A673 (cell line): ENCODE results near the gene TRERF1. TPM values are rescaled to one million over a fixed set of nuclear protein-coding genes. Genes with fewer than 3 reads are reported as not detected.

Experiments
- BruUV-seq: library from RNA; stranded (reverse); fragments of 400-500 nt; replicated peaks from 2 replicates; lab custom pipeline; 2021; lab: Mats Ljungman, UMichigan
- CTCF ChIA-PET: fragments of 300-600 bp; sonication (Branson Sonifier 250); formaldehyde crosslinking; loops from one replicate; lab custom pipeline; 2022; ENCODE audit warnings: antibody characterized with exemption; lab: Charles Lee
- POLR2A ChIA-PET: fragments of 300-600 bp; sonication (Branson Sonifier 250); formaldehyde crosslinking; loops from one replicate; lab custom pipeline; 2022; ENCODE audit warnings: antibody characterized with exemption; ENCODE audit not compliant: low non-redundant PET; lab: Charles Lee
- DNase-seq: peaks from one replicate; pipeline ENCODE4 v3.0.0-alpha.2; 2015; ENCODE audit warnings: low spot score
- H3K27ac ChIP-seq: fragments of 200-600 bp; sonication (generic); 2 replicates; pipeline ENCODE4 v1.5.1; 2016; ENCODE audit warnings: mixed run types, low read depth, mild to moderate bottlenecking, mixed read lengths, antibody characterized with exemption, low read length; ENCODE audit not compliant: poor library complexity, severe bottlenecking
- H3K27me3 ChIP-seq: fragments of 200-600 bp; sonication (generic); replicated peaks from 2 replicates; pipeline ENCODE4 v1.6.1; 2017; ENCODE audit warnings: mixed run types, low read depth, mild to moderate bottlenecking, mixed read lengths, antibody characterized with exemption, low read length; ENCODE audit not compliant: insufficient read depth, poor library complexity
- H3K36me3 ChIP-seq: fragments of 200-600 bp; sonication (generic); 2 replicates; pipeline ENCODE4 v1.6.1; 2016; ENCODE audit warnings: mixed run types, mild to moderate bottlenecking, mixed read lengths, antibody characterized with exemption, low read length; ENCODE audit not compliant: insufficient read depth, poor library complexity, severe bottlenecking
- H3K4me1 ChIP-seq: fragments of 200-600 bp; sonication (generic); 2 replicates; pipeline ENCODE4 v1.6.1; 2017; ENCODE audit warnings: mixed run types, mild to moderate bottlenecking, mixed read lengths, antibody characterized with exemption, low read length; ENCODE audit not compliant: insufficient read depth, poor library complexity, severe bottlenecking
- H3K4me3 ChIP-seq: fragments of 200-600 bp; sonication (generic); 2 replicates; pipeline ENCODE4 v1.5.1; 2016; ENCODE audit warnings: low read depth, mixed run types, mild to moderate bottlenecking, mixed read lengths, low read length; ENCODE audit not compliant: poor library complexity, severe bottlenecking
- H3K9me3 ChIP-seq: fragments of 200-600 bp; sonication (generic); 2 replicates; pipeline ENCODE4 v1.6.1; 2016; ENCODE audit warnings: mixed run types, low read depth, mild to moderate bottlenecking, mixed read lengths, antibody characterized with exemption, low read length; ENCODE audit not compliant: poor library complexity, severe bottlenecking
- EZH2 ChIP-seq: fragments of 200-600 bp; sonication (generic); IDR thresholded peaks from 2 replicates; pipeline ENCODE4 v1.6.1; 2017; ENCODE audit warnings: borderline replicate concordance, low read depth, mild to moderate bottlenecking, mixed read lengths, antibody characterized with exemption, low read length; ENCODE audit not compliant: poor library complexity, severe bottlenecking
- intact Hi-C: fragments of 100-400 bp; cut with micrococcal nuclease; formaldehyde crosslinking; loops from one replicate; pipeline ENCODE4 v1.10.0; 2022; ENCODE audit not compliant: unreplicated experiment
- total RNA-seq: library from RNA; stranded (reverse); gene quantifications from 2 replicates; pipeline ENCODE4 v1.2.3, GENCODE V29; 2021
- TF ChIP-seq, protein P1 (sequence below): fragments of 300-800, 200-600 bp; sonication (generic); conservative IDR thresholded peaks from 2 replicates; pipeline ENCODE4 v1.5.1; 2017; ENCODE audit warnings: low read depth, mild to moderate bottlenecking, antibody characterized with exemption, low read length, moderate library complexity, mixed read lengths

Gene TRERF1
- total RNA-seq, 1 experiment from 2014 or later: 9.5 TPM

DNA sequence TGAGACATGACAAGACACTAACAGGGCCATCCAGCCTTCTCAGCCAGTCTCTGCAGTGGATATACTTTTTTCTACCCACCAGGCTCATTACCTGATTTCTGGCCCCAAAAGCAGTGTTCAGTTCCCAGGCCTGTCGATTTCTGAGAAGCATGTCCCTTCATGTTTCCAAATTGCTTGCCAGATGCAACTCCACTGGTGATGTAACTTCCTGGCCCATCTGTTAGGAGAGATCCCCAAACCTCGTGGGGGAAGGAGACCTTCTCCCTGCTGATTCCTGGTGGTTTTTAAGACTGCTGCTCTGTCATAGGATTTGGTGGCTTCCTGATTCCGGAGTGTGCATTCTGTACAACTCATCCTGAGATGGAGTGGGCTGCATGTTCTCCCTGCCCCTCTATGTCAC, 202.4 kb downstream of the TRERF1 start:
- Histone ChIP-seq H3K27me3 (no peaks in the 10 kb centered on the region), H3K4me3 (no peak overlapping the region), H3K36me3 (peaks cover 3% of the 10 kb centered on the region), H3K9me3 (no peaks in the 10 kb centered on the region), H3K27ac (no peak overlapping the region), H3K4me1 (no peaks in the 10 kb centered on the region)
- intact Hi-C loops: no loop called here
- no peak for DNase-seq
- TF ChIP-seq, protein P1, sequence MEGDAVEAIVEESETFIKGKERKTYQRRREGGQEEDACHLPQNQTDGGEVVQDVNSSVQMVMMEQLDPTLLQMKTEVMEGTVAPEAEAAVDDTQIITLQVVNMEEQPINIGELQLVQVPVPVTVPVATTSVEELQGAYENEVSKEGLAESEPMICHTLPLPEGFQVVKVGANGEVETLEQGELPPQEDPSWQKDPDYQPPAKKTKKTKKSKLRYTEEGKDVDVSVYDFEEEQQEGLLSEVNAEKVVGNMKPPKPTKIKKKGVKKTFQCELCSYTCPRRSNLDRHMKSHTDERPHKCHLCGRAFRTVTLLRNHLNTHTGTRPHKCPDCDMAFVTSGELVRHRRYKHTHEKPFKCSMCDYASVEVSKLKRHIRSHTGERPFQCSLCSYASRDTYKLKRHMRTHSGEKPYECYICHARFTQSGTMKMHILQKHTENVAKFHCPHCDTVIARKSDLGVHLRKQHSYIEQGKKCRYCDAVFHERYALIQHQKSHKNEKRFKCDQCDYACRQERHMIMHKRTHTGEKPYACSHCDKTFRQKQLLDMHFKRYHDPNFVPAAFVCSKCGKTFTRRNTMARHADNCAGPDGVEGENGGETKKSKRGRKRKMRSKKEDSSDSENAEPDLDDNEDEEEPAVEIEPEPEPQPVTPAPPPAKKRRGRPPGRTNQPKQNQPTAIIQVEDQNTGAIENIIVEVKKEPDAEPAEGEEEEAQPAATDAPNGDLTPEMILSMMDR: no peak
- TF ChIP-seq EZH2: no peak
- ChIA-PET POLR2A (no interaction called here), CTCF (no interaction called here)
- BruUV-seq: no TSS peak

DNA sequence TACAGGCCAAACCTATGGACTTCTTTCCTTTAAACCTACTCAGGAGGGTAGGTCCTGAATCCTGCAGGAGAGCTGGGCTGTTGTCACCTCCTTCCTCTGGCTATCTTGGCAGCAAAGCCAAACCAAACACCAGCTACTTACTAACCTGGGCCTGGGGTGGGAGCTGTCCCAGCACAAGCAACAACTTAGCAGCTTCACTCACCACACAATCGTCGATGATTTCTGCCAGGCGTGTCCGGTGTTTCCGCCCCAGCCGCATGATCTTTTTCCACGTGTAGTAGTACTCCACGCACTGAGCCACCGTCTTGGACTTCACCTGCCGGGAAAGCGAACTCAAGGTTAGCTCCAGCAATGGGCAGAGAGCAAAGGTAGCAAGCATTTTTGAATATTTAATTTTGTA, 208.7 kb downstream of the TRERF1 start:
- CTCF ChIA-PET: no interaction called here
- H3K4me1 ChIP-seq: no peaks in the 10 kb centered on the region
- no TSS peak for BruUV-seq
- no peaks in the 10 kb centered on the region for H3K36me3 ChIP-seq
- no peaks in the 10 kb centered on the region for H3K27me3 ChIP-seq
- intact Hi-C loops: no loop called here
- TF ChIP-seq, protein P1: no peak
- TF ChIP-seq EZH2: no peak
- DNase-seq: no peak
- no peak overlapping the region for H3K4me3 ChIP-seq
- H3K27ac ChIP-seq: no peak overlapping the region
- no peaks in the 10 kb centered on the region for H3K9me3 ChIP-seq
- POLR2A ChIA-PET: no interaction called here

DNA sequence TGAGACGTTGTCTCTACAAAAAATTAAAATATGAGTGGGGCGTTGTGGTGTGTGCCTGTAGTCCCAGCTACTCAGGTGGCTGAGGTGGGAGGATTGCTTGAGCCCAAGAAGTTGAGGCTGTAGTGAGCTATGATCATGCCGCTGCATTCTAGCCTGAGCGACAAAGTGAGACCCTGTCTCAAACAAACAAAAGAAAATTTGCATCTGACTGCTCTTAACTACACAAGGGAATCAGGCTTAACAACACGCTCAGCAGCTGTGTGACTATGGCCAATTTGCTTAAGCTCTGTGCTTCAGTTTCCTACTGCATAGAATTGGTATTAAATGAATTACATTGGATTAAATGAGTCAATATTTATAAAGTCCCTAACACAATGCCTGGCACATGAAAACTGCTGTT, 209.8 kb downstream of the TRERF1 start:
- POLR2A ChIA-PET: no interaction called here
- Histone ChIP-seq H3K36me3 (no peaks in the 10 kb centered on the region), H3K4me1 (no peaks in the 10 kb centered on the region), H3K4me3 (no peak overlapping the region), H3K27ac (no peak overlapping the region), H3K27me3 (no peaks in the 10 kb centered on the region), H3K9me3 (no peaks in the 10 kb centered on the region)
- CTCF ChIA-PET: no interaction called here
- TF ChIP-seq, protein P1: no peak
- TF ChIP-seq EZH2: no peak
- BruUV-seq: no TSS peak
- DNase-seq: no peak
- intact Hi-C loops: no loop called here
